Measurements from ENCODE around the gene CCNY. TPM values are rescaled to one million over a fixed set of nuclear protein-coding genes. Genes with fewer than 3 reads are reported as not detected.

CCNY gene
- total RNA-seq, 3 donors from 2014 or later (not counting 1 experiment from before 2014, with no cell fraction given) = 71.0 to 87.2 (median 74.3) TPM

- TF ChIP-seq, protein P1, sequence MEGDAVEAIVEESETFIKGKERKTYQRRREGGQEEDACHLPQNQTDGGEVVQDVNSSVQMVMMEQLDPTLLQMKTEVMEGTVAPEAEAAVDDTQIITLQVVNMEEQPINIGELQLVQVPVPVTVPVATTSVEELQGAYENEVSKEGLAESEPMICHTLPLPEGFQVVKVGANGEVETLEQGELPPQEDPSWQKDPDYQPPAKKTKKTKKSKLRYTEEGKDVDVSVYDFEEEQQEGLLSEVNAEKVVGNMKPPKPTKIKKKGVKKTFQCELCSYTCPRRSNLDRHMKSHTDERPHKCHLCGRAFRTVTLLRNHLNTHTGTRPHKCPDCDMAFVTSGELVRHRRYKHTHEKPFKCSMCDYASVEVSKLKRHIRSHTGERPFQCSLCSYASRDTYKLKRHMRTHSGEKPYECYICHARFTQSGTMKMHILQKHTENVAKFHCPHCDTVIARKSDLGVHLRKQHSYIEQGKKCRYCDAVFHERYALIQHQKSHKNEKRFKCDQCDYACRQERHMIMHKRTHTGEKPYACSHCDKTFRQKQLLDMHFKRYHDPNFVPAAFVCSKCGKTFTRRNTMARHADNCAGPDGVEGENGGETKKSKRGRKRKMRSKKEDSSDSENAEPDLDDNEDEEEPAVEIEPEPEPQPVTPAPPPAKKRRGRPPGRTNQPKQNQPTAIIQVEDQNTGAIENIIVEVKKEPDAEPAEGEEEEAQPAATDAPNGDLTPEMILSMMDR (IDR thresholded peaks at IDR 0.05) = no peak
- H3K9me3 Mint-ChIP-seq = peaks cover 0 to 3% of the 10 kb centered on the region in 2 donors
- H3K4me1 Mint-ChIP-seq = peaks cover 58 to 71% of the 10 kb centered on the region in 2 donors
- H3K36me3 Mint-ChIP-seq = no peaks in the 10 kb centered on the region
- H3K27me3 Mint-ChIP-seq (ENCODE audit: low read depth in 2 of 2) = no peaks in the 10 kb centered on the region
- ATAC-seq = no peak
- Histone ChIP-seq H3K36me3 (ENCODE audit: control insufficient read depth, insufficient read depth, low read length) (no peaks in the 10 kb centered on the region), H3K4me1 (ENCODE audit: control insufficient read depth, insufficient read depth, low read length) (peaks cover 3% of the 10 kb centered on the region), H3K4me3 (ENCODE audit: low read length) (no peak overlapping the region), H3K27ac (ENCODE audit: low read length) (no peak overlapping the region), H3K27me3 (ENCODE audit: control insufficient read depth, insufficient read depth, low read length) (no peaks in the 10 kb centered on the region), H3K9me3 (ENCODE audit: control insufficient read depth, insufficient read depth, low read length) (peaks cover 3% of the 10 kb centered on the region)
- H3K4me3 Mint-ChIP-seq = no peak overlapping the region
- intact Hi-C loops (cut with micrococcal nuclease) = no loop called here
- WGBS (ENCODE audit: insufficient coverage) = 86% methylated on average over 10 of the region's 10 CpGs
- no peak for DNase-seq
- H3K27ac Mint-ChIP-seq = no peak overlapping the region
These were observed 48.1 kb downstream of the CCNY start for GRCh38 chr10:35384265-35384868.

DNA sequence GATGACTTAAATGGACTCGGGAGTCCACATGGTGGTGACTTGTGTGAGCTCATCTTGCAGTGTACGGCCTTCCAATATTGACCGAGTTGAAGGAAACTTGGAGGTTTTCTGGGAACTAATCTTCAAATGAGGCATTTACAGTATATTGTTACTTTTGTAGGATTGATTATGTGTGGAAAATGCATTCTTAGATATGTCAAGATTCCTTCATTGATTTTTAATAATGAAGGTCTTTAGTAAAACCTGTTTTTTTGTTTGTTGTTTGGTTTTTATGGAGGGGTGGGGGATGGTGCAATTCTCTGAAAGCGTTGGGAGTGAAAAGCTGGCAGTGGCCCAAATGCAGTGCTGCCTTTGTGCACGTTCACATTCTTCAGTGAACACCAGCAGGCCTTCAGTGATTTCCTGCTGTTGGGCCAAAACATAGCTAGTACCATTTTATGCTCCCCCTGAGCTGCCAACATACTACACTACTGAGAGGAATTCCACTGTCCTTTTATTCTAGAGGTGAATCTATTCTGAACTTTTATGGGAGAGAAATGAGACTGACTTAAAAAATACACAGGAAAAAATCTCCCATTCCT, 50.4 kb downstream of the CCNY start:
- peaks cover under 1 to 14% of the 10 kb centered on the region in 2 donors for H3K9me3 Mint-ChIP-seq
- WGBS (ENCODE audit: insufficient coverage) = 74% methylated on average over 5 of the region's 5 CpGs
- no peaks in the 10 kb centered on the region for H3K36me3 Mint-ChIP-seq
- Histone ChIP-seq H3K9me3 (ENCODE audit: control insufficient read depth, insufficient read depth, low read length) (peaks cover 17% of the 10 kb centered on the region), H3K27me3 (ENCODE audit: control insufficient read depth, insufficient read depth, low read length) (no peaks in the 10 kb centered on the region), H3K4me1 (ENCODE audit: control insufficient read depth, insufficient read depth, low read length) (no peaks in the 10 kb centered on the region), H3K27ac (ENCODE audit: low read length) (no peak overlapping the region), H3K36me3 (ENCODE audit: control insufficient read depth, insufficient read depth, low read length) (no peaks in the 10 kb centered on the region), H3K4me3 (ENCODE audit: low read length) (no peak overlapping the region)
- H3K4me3 Mint-ChIP-seq = no peak overlapping the region
- DNase-seq = no peak
- H3K4me1 Mint-ChIP-seq = peaks cover 41 to 69% of the 10 kb centered on the region in 2 donors
- H3K27ac Mint-ChIP-seq = peak overlapping the region in 1 of 2 donors; percentile 59
- no peak for ATAC-seq
- TF ChIP-seq, protein P1 (IDR thresholded peaks at IDR 0.05) = no peak
- intact Hi-C loops (cut with micrococcal nuclease) = no loop called here
- H3K27me3 Mint-ChIP-seq (ENCODE audit: low read depth in 2 of 2) = no peaks in the 10 kb centered on the region

GRCh38 chr10:35387768-35388167, 51.5 kb downstream of the CCNY start:
- Mint-ChIP-seq H3K27me3 (ENCODE audit: low read depth in 2 of 2) (no peaks in the 10 kb centered on the region), H3K36me3 (no peaks in the 10 kb centered on the region), H3K4me1 (peaks cover 48 to 79% of the 10 kb centered on the region in 2 donors), H3K27ac (peak overlapping the region in 1 of 2 donors; percentile 59), H3K9me3 (peaks cover 2 to 16% of the 10 kb centered on the region in 2 donors), H3K4me3 (no peak overlapping the region)
- 79% methylated on average over 2 of the region's 2 CpGs for WGBS (ENCODE audit: insufficient coverage)
- TF ChIP-seq, protein P1 (IDR thresholded peaks at IDR 0.05) = no peak
- Histone ChIP-seq H3K36me3 (ENCODE audit: control insufficient read depth, insufficient read depth, low read length) (no peaks in the 10 kb centered on the region), H3K9me3 (ENCODE audit: control insufficient read depth, insufficient read depth, low read length) (peaks cover 17% of the 10 kb centered on the region), H3K27me3 (ENCODE audit: control insufficient read depth, insufficient read depth, low read length) (no peaks in the 10 kb centered on the region), H3K4me3 (ENCODE audit: low read length) (no peak overlapping the region), H3K4me1 (ENCODE audit: control insufficient read depth, insufficient read depth, low read length) (no peaks in the 10 kb centered on the region), H3K27ac (ENCODE audit: low read length) (no peak overlapping the region)
- intact Hi-C loops (cut with micrococcal nuclease) = no loop called here
- no peak for ATAC-seq
- no peak for DNase-seq
